ENCODE results near the gene RFESD.

- no peak for TF ChIP-seq CTCF (IDR thresholded peaks at IDR 0.05)
- no peak for TF ChIP-seq POLR2AphosphoS5 (IDR thresholded peaks at IDR 0.05)
- TF ChIP-seq POLR2A (IDR thresholded peaks at IDR 0.05) = no peak
Observed at GRCh38 chr5:95630394-95630917, 16.1 kb upstream of the RFESD start.
